HG03103 (cell line): ENCODE results near the gene B4GALNT2.
"Not testable (repeated sequence)": the region's sequence is repeated elsewhere in the genome, so short reads cannot be mapped to it uniquely, and the experiment has no call there.

Experiments
- ATAC-seq: cut with Tn5 transposase; IDR thresholded peaks from one replicate; pipeline ENCODE4 v1.9.1; 2021; ENCODE audit warnings: low read depth; ENCODE audit not compliant: unreplicated experiment

Gene B4GALNT2

GRCh38 chr17:49132699-49133364 is at the start of gene B4GALNT2:
Gene B4GALNT2 (plus strand): TSS chr17:49132769. CDS start chr17:49132793, 24 bp downstream.
- no peak for ATAC-seq

GRCh38 chr17:49085046-49085445 is 47.5 kb upstream of the B4GALNT2 start:
- ATAC-seq = not testable (repeated sequence)

- no peak for ATAC-seq
Observed at GRCh38 chr17:49085565-49086315, 46.8 kb upstream of the B4GALNT2 start.

GRCh38 chr17:49086316-49086605 is 46.3 kb upstream of the B4GALNT2 start:
- ATAC-seq = no peak

GRCh38 chr17:49086649-49087048 is 45.9 kb upstream of the B4GALNT2 start:
- ATAC-seq = no peak

- no peak for ATAC-seq
Observed at GRCh38 chr17:49089094-49089493, 43.5 kb upstream of the B4GALNT2 start.

- no peak for ATAC-seq
Observed at GRCh38 chr17:49090878-49091594, 41.5 kb upstream of the B4GALNT2 start.

GRCh38 chr17:49093131-49093530 is 39.4 kb upstream of the B4GALNT2 start:
- no peak for ATAC-seq

GRCh38 chr17:49100601-49101000 is 32.0 kb upstream of the B4GALNT2 start:
- no peak for ATAC-seq

GRCh38 chr17:49101054-49101534 is 31.5 kb upstream of the B4GALNT2 start:
- ATAC-seq = no peak

- not testable (repeated sequence) for ATAC-seq
Observed at GRCh38 chr17:49103360-49103759, 29.2 kb upstream of the B4GALNT2 start.

- no peak for ATAC-seq
Observed at GRCh38 chr17:49104511-49105074, 28.0 kb upstream of the B4GALNT2 start.

GRCh38 chr17:49106321-49107210 is 26.0 kb upstream of the B4GALNT2 start:
- no peak for ATAC-seq

- no peak for ATAC-seq
Observed at GRCh38 chr17:49107211-49107557, 25.4 kb upstream of the B4GALNT2 start.

GRCh38 chr17:49108318-49108717 is 24.3 kb upstream of the B4GALNT2 start:
- no peak for ATAC-seq

GRCh38 chr17:49110509-49110908 is 22.1 kb upstream of the B4GALNT2 start:
- no peak for ATAC-seq

- ATAC-seq = no peak
Observed at GRCh38 chr17:49111934-49112333, 20.6 kb upstream of the B4GALNT2 start.

- ATAC-seq = no peak
Observed at GRCh38 chr17:49112936-49113335, 19.6 kb upstream of the B4GALNT2 start.

GRCh38 chr17:49114703-49115102 is 17.9 kb upstream of the B4GALNT2 start:
- no peak for ATAC-seq

- no peak for ATAC-seq
Observed at GRCh38 chr17:49117587-49118230, 14.9 kb upstream of the B4GALNT2 start.
